Lower leg skin (tissue), 4 donors: Measurements from ENCODE around the gene TBC1D21. TPM values are rescaled to one million over a fixed set of nuclear protein-coding genes. Genes with fewer than 3 reads are reported as not detected.

ENCODE experiments used
- DNase-seq, 2 donors: peaks; one replicate each; pipeline ENCODE4 v3.0.0-alpha.2; 2019; ENCODE audit warnings: low spot score in 2 of 2
- H3K4me3 ChIP-seq: fragments of 200-600 bp; sonication (generic); 2 replicates; pipeline ENCODE4 v1.5.1; 2017; ENCODE audit warnings: mild to moderate bottlenecking, low read depth; ENCODE audit not compliant: poor library complexity, severe bottlenecking
- CTCF ChIP-seq, 3 donors: fragments of 450-650 bp; IDR thresholded peaks; one replicate each; pipeline ENCODE4 v1.5.1; 2016; ENCODE audit warnings: antibody characterized with exemption in 3 of 3, mild to moderate bottlenecking in 3 of 3, moderate library complexity in 2 of 3
- POLR2A ChIP-seq, 2 donors: fragments of 450-650 bp; IDR thresholded peaks; one replicate each; pipeline ENCODE4 v1.6.1; 2016 to 2017; ENCODE audit warnings: antibody characterized with exemption in 2 of 2, mild to moderate bottlenecking in 1 of 2, moderate library complexity in 1 of 2
- WGBS, 2 donors: methylation state at CpG; one replicate each; pipeline ENCODE4 v1.1.5; 2018; 5-methylcytosine and 5-hydroxymethylcytosine counted together
- intact Hi-C: fragments of 100-400 bp; cut with DNase I; formaldehyde crosslinking; loops from one replicate; pipeline ENCODE4 v1.15.0; 2023; ENCODE audit warnings: low total_unique reads
- total RNA-seq, 4 donors: library from RNA; depleted of rRNA; stranded (reverse); fragments of >200 nt; gene quantifications; one replicate each; pipeline ENCODE4 v1.1.0, GENCODE V29; 2016

The TBC1D21 gene
- total RNA-seq, 4 donors from 2014 or later: not detected

GRCh38 chr15:73923488-73924164 is 50.3 kb downstream of the TBC1D21 start:
- intact Hi-C loops: no loop called here
- DNase-seq: no peak
- WGBS, 2 donors: 44 to 52% methylated on average over 6 of the region's 6 CpGs
- TF ChIP-seq POLR2A (IDR thresholded peaks at IDR 0.05) (no peak), CTCF (IDR thresholded peaks at IDR 0.05) (no peak)
- H3K4me3 ChIP-seq: no peak overlapping the region

DNA sequence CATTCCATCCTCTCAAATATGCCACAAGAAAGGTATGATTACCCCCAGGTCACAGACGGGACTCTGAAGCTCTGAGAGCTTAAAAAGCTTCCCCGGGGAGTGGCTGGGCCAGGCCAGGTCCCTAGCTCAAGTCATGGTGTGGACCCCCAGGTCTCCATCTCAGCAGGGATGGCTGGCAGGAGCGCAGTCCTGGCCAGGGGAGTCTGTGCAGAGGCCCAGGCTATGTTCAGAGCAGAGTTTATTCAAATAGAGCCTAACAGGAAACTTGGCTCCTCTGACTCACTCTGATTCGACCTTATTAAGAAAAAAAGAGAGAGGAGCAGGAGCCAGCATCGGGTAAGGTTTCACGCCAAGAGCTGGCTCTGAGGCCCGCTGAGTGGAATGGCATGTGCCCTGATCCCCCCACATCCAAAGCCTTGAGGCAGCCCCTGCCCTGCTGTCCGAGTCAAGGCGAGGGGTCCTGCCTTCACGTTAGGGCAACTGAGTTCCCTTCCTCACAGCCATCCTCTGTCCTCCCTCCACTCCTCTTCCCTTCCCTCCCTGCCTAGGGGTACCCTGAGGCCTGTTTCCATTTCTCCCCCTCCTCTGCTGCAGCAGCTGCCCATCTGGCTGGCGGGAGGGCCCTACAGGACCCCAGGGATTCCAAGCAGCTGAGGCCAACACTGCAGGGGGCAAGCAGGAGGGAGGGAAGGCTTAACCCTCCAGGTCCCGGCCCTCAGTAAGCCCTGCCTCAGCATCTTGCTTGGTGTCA is 51.0 kb downstream of the TBC1D21 start:
- intact Hi-C loops: no loop called here

GRCh38 chr15:73925848-73926218 is 52.5 kb downstream of the TBC1D21 start:
- no peak for DNase-seq
- no peak overlapping the region for H3K4me3 ChIP-seq
- 38 to 40% methylated on average over 8 of the region's 8 CpGs for WGBS, 2 donors
- intact Hi-C loops: no loop called here
- TF ChIP-seq CTCF (IDR thresholded peaks at IDR 0.05) (no peak), POLR2A (IDR thresholded peaks at IDR 0.05) (no peak)

More for the DNA sequence above, 51.0 kb downstream of the TBC1D21 start:
- no peak overlapping the region for H3K4me3 ChIP-seq
- 12 to 14% methylated on average over 12 of the region's 12 CpGs for WGBS, 2 donors
- no peak for DNase-seq
- no peak for TF ChIP-seq CTCF (IDR thresholded peaks at IDR 0.05)
- TF ChIP-seq POLR2A (IDR thresholded peaks at IDR 0.05): no peak

GRCh38 chr15:73926219-73927002 is 53.0 kb downstream of the TBC1D21 start, which contains the start of gene LOXL1:
Gene LOXL1, plus strand, starts transcription at chr15:73926462. Its CDS starts 322 bp downstream, at chr15:73926784.
- H3K4me3 ChIP-seq: peak within 1 kb of the TSS; percentile 46
- DNase-seq: peak in 1 of 2 donors; percentile 92
- WGBS, 2 donors: 0 to 10% methylated on average over 5 to 30 of the region's 47 CpGs
- TF ChIP-seq POLR2A (IDR thresholded peaks at IDR 0.05) (no peak), CTCF (IDR thresholded peaks at IDR 0.05) (no peak)
- intact Hi-C loops: no loop called here

GRCh38 chr15:73927003-73927475 is 53.7 kb downstream of the TBC1D21 start:
- H3K4me3 ChIP-seq: peak overlapping the region; percentile 46
- no peak for TF ChIP-seq POLR2A (IDR thresholded peaks at IDR 0.05)
- TF ChIP-seq CTCF (IDR thresholded peaks at IDR 0.05): no peak
- intact Hi-C loops: no loop called here
- DNase-seq: peak in 1 of 2 donors; percentile 93
- 0 to 2% methylated on average over 13 to 38 of the region's 65 CpGs for whole genome bisulfite sequencing, 2 donors
